HG03139 (cell line): ENCODE results near the gene ACBD5.
"Not testable (repeated sequence)": the region's sequence is repeated elsewhere in the genome, so short reads cannot be mapped to it uniquely, and the experiment has no call there.

Experiments used
- ATAC-seq: cut with Tn5 transposase; IDR thresholded peaks from one replicate; pipeline ENCODE4 v1.9.1; 2021; ENCODE audit not compliant: unreplicated experiment

Gene ACBD5

DNA sequence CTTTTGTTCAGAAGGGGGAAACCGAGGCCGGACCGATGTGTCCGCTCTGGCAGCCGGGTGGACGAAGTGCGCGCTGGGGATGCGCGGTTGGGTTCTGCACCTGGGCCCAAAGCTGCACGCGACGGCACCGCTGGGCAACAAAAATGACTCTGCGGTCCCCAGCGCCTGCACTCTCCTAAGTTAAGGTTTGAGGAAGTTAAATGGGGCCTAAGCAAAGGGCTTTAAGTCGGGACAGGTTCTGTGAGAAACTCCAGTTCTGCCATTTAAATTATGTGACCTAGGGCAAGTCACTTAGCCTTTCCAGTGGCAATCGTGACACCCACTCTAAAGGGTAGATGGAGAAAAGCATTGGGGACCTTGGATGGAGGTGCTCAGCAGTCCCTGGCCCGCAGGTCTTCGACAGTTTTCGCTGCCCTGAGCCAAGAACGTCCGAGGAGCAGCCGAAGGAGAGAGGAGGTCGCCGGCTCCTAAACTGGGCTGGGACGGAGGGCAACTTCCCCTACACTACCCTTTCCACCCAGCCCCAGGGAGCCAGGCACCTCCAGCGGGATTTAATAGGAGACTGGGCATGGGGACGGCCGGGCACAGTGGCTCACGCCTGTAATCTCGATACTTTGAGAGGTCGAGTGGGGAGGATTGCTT is 534 bp upstream of the ACBD5 start:
- no peak for ATAC-seq

DNA sequence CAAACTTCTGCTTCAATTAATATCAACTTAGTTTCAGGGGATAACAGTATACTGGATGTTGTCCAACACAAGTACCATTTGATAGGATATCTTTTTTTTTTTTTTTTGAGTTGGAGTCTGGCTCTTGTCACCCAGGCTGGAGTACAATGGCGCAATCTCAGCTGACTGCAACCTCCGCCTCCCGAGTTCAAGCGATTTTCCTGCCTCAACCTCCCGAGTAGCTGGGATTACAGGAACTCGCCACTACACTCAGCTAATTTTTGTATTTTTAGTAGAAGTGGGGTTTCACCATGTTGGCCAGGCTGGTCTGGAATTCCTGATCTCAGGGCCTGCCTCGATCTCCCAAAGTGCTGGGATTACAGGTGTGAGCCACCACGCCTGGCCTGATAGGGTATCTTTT is 3.1 kb downstream of the ACBD5 start:
- ATAC-seq: not testable (repeated sequence)

DNA sequence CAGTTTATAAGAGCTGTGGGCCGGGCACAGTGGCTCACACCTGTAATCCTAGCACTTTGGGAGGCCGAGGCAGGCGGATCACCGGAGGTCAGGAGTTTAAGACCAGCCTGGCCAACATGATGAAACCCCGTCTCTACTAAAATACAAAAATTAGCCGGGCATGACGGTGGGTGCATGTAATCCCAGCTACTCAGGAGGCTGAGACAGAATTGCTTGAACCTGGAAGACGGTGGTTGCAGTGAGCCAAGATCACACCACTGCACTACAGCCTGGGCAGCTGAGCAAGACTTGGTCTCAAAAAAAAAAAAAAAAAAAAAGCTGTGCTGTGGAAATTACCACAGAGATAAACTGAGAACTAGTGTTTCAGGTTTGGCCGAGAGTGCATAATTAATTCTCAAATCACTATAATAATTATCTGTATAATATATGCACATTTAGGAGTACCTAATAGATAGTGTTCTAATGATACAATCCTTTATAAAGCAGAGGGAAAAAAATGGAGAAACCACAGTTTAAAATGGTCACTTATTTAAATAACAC is 3.9 kb downstream of the ACBD5 start:
- not testable (repeated sequence) for ATAC-seq

DNA sequence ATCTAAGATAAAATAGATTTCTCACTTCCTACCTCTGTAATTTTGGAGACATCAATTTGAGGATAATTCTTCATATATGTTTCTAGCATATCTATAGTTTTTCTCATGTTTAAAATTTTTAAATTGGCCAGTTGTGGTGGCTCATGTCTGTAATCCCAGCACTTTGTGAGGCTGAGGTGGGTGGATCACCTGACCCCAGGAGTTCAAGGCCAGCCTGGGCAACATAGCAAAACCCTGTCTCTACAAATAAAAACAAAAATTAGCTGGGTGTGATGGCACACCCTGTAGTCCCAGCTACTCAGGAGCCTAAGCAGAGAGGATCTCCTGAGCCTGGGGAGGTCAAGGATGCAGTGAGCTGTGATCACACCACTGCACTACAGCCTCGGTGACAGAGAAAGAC is 4.9 kb downstream of the ACBD5 start:
- no peak for ATAC-seq

DNA sequence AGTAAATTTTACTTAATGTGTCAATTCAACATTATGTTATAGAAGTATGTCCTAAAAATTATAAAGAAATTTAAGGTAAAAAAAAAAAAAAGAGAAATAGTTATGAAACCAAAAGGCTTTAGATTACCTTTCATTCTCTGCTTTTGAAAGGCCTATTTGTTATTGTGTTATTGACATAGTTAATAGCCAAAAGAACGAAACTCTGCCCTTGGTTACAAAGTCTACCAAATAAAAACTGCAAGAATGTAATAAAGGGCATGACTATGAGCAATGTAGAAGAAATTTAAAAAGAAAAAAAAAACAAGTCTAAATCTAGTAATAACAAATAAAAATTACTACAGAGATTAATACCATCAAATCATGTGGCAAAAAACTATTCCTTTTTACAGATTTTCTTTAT is 10.6 kb downstream of the ACBD5 start:
- ATAC-seq: no peak

DNA sequence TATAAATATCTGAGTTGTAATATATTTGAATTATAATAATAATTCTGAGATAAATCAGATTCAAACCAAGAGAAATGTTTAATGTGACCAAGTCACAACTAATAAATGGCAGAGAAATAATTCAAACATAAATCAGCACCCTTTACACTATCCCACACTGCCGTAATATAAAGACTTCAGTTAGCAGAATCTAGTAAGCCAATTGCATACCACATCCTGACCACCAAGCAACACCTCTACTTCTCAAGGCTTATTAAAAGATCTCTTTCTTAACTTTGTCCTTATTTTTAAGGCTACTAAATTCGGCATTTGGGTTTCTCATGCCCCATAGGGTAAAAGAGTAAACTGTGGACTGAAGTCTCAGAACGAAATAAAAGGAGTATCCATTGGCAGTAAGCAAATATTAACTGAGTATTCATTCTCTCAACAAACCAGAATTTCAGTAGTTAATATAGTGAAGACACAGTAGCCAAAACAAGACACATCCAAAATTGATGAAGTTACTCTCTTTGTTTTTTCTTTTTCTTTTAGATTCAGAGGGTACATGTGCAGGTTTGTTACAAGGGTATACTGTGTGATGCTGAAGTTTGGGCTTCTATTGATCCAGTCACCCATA is 14.8 kb downstream of the ACBD5 start:
- no peak for ATAC-seq

DNA sequence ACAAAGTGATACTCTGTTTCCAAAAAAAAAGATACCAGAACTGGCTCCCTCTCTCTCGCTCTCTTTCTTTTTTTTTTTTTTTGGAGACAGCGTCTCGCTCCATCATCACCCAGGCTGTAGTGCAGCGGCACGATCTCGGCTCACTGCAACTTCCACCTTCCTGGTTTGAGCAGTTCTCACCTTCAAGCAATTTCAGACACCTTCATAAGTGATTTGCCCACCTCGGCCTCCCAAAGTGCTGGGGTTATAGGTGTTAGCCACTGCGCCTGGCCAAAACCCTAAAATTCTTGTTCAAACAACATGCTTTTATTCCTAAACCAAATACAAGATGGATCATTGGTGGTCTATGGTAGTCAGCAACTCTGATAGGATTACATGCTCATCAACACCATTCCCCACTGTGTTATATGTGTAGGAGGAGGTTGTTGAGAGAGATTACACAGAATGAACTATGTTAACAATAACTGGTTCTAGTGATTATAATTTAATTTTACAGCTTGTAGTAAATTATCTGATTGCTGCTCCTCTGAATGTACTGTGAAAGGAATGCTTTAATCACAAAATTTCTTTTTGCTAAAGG is 15.5 kb downstream of the ACBD5 start:
- no peak for ATAC-seq

DNA sequence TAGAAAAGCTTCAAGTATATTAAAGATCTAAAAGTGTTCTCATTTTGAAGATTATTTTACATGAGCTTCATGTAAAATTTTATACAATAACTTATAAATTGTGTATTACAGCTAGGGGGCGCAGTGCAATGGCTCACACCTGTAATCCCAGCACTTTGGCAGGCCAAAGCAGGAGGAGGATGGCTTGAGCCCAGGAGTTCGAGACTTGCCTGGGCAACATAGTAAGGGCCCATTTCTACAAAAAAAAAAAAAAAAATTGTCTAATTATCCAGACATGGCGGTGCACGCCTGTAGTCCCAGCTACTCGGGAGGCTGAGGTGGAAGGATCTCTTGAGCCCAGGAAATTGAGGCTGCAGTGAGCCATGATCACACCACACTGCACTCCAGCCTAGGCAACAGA is 16.6 kb downstream of the ACBD5 start:
- ATAC-seq: no peak

DNA sequence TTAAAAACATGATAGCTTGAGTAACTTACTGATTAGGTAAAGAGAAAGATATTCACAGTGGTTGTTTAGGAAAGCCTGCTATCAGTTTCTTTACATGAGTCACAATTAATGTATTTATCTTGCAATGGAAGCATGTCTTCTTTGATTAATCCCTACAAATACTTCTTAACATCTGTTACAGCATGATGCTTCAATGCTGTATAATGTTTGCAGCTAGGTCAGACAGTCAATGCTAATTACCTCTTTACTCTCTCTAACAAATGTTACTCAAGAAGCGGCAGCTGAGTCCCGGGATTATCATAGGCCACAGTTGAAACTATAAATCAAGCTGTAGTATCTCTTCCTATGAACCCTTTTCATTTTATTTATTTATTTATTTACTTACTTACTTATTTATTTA is 33.2 kb downstream of the ACBD5 start:
- ATAC-seq: no peak

DNA sequence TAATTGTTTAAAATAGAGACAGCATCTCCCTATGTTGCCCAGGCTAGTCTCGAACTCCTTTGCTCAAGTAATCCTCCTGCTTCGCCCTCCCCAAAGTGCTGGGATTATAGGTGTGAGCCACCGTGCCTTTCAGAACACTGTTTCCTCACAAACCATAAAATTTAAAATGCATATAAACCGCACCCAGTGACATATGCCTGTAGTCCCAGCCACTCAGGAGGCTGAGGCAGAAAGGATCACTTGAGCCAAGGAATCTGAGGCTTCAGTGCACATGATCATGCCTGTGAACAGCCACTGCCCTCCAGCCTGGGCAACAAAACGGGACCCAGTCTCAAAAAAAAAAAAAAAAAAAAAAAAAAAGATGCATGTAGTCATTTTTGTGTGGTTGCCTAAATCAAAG is 36.8 kb downstream of the ACBD5 start:
- ATAC-seq: no peak

DNA sequence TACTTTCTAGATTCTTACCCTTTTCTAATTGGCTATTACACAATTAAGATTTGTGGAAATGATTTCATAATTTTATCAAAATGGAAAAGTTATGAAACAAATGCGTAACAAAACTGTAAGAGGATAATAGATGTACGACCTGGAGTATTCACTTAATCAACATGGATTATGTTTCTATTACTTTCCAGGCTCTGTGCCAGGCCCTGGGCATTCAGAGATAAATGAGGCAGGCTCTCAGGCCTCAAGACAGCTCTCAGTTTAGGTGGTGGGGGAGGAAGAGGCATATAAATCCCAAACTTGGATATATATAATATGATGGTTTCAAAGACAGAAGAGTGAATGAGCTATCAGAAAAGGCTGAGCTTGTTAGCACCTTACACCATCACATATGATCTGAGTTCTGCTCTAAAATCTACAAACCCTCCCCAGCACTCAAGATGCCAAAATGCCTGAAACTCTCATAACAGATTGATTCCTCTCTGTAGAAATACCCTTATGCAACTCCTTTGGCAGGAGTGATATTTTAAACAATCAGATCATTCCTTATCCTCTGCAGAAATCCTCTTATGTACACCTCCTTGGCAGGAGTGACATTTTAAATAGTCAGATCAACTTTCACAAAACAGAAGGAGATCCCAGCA is 42.5 kb downstream of the ACBD5 start:
- no peak for ATAC-seq

DNA sequence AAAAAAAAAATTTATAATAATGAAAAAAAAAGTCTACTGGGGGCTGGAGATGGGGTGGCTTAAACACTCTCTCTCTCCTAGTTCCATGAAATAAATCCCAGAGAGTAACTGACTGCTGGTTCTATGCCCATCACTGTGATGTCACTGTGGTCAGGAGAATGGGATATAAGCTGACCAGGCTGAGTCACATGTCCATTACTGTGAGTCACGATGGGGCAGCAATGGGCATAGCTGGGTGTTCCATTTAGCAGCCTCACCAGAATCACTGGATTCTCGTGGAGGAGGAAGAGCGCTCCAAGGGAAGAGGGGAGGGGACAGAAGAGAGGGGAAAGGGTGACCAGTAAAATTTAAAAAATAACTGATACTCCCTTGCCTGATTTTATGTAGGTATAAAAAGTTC is 48.3 kb downstream of the ACBD5 start:
- ATAC-seq: no peak

DNA sequence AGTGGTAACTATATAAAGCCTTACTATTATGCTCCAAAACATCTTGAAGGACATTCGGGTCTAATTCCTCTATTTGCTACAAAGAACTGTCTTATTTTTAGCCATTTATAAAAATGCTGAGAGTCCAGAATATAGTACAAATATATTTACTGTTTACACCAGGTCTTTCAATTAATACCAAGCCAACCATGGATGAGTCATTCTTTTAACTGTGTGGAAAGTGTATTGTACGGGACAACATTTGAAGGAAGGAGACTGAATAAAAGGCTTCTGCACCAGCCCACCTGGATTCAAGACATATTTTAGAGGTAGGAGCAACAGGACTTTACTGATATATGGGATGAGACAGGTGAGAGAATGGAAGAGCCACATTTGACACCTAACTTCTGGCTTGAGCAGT is 50.1 kb downstream of the ACBD5 start:
- no peak for ATAC-seq

DNA sequence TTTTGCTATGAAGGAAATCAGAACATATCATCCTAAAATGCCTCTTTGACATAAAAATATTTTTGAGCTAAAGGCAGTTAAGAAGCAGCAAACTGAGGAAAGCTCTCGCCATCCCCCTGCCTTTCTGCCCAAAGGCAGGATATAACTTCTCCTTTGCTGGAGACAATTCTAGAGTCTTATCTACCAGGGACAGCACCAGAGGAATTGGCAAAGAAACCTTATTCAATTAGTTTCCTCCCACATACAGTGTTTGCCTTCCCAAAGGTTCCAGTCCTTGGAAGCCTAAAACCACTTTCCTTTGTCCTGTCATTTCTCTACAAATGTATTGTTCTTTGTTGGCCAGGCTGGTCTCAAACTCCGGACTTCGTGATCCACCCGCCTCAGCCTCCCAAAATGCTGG is 51.7 kb downstream of the ACBD5 start:
- ATAC-seq: no peak

DNA sequence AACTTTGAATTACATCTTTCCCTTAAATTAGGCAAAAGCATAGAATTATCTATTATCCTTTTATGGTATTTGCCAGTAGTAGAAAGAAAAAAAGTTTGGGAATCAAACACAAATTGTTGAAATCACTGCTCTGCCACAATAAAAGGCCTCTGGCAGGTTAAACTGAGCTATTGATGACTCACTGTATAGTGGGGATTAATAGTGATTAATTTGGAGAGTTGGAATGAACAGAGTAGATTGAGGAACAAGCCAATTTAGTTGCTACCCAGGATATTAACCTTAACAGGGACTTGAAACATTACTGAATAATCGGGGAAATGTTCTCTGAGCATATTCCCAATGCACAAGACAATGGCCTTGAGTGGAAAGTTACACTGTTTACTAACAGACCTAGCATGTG is 52.3 kb downstream of the ACBD5 start:
- ATAC-seq: no peak

DNA sequence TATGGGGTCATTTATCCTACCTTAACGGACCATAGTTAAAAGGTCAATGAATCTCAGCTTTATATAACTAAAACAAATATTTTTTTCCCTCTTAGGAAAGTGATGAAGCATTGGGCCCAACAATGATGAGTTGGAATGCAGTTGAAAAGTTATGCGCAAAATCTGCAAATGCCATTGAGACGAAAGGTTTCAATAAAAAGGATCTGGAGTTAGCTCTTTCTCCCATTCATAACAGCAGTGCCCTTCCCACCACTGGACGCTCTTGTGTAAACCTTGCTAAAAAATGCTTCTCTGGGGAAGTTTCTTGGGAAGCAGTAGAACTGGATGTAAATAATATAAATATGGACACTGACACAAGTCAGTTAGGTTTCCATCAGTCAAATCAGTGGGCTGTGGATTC is 70.7 kb downstream of the ACBD5 start:
- ATAC-seq: no peak

DNA sequence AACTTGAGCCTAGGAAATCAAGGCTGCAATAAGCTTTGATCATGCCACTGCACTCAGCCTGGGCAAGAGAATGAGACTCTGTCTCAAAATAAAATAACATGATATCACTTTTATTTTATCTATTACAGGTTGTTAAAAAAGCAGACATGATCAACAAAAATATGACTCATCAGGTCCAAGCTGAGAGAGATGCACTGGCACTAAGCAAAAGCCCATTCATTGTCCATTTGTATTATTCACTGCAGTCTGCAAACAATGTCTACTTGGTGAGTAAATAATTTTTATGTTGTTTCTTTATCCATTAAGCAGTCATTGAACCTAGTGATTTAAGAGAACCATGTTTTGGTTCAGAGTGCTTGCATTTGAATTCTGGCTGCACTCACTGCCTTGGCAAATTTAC is 82.2 kb downstream of the ACBD5 start:
- no peak for ATAC-seq

DNA sequence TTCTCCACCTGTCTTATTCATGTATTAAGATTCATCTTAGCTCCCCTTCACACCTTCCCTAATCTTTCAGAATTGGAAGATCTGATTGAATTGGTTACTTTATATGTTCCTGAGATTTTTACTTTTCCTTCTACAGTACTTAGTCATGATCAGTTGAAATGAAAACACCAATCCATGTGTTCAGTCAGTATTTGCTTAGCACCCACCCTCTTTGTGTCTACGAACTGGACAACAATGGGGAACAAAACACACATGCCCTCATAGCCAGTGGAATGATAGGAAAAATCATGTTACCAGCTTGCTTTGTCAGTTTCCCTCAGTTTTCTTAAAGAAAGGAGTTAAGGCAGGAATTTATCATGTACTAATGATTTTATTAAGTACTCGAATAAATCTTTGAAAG is 83.4 kb downstream of the ACBD5 start:
- ATAC-seq: no peak

DNA sequence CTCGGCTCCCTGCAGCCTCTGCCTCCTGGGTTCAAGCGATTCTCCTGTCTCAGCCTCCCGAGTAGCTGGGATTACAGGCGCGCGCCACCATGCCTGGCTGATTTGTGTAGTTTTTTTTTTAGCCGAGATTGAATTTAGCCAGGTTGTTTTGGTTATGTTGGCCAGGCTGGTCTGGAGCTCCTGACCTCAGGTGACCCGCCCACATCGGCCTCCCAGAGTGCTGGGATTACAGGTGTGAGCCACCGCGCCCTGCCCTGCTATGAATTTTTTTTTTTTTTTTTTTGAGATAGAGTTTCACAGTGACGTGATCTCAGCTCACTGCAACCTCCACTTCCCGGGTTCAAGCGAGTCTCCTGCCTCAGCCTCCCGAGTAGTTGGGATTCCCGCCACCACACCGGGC is 84.0 kb downstream of the ACBD5 start:
- ATAC-seq: not testable (repeated sequence)

DNA sequence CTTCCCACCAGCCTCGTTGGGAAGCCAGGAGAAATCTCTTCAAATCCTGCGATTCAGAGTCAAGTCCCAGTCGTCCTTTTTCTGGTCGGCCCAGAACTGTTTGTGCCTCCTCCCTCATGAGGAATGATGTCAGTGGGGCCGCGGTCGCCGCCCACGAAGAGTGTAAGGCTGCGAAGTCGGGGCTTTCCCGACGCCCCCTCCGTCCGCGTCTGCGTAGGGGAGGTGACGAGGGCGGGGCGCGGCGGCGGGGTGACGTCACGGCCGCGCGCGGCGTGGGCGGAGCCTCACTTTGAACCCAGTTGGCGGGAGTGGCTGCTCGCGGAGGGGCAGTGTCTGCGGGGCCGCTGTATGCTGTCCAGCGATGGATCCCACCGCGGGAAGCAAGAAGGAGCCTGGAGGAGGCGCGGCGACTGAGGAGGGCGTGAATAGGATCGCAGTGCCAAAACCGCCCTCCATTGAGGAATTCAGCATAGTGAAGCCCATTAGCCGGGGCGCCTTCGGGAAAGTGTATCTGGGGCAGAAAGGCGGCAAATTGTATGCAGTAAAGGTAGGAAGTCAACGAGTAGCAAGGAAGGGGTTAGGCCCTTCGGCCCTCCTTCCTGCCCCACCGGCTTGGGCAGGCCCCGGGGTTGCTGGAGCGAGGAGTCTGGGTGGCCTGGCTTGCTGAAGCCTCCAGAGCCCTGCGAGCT is 85.4 kb downstream of the ACBD5 start, which contains the start of gene MASTL:
MASTL (plus strand) TSS at position 287 of the 689 bp plus-strand sequence; CDS start at position 362, 75 bp downstream.
- peak; percentile 72 for ATAC-seq

DNA sequence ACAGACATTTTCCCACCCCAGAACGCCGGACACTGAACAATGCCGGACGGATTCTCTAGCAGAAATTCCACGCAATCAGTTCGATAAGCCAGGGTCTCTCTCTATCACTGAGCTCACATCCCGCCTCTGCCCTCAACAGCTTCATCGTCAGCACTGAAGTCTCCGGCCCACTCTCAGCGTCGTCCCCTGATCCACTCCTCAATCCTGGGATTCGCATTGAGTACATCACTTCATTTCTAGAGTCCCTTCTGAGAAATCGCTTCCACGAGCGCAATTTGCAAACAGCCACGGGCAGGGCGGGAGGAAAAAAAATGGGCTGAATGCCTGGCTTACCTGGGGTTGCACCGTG is 86.8 kb downstream of the ACBD5 start:
- peak; percentile 1 for ATAC-seq
